Measurements from ENCODE around the gene B9D2.

GRCh38 chr19:41328157-41328841, 35.6 kb downstream of the B9D2 start:
- TF ChIP-seq POLR2A (IDR thresholded peaks at IDR 0.05; ENCODE audit: low read length) (peak; percentile 2), GATA1 (IDR thresholded peaks at IDR 0.05; ENCODE audit: low read depth, low read length) (no peak)
